ENCODE data around the gene TUBGCP6.

GRCh38 chr22:50213263-50213662 lies 31.6 kb downstream of the TUBGCP6 start:
- TF ChIP-seq CTCF (IDR thresholded peaks at IDR 0.05) (no peak), POLR2A (IDR thresholded peaks at IDR 0.05) (no peak), EP300 (IDR thresholded peaks at IDR 0.05) (no peak)
